ENCODE results near the gene DPP6.

DPP6 gene

DNA sequence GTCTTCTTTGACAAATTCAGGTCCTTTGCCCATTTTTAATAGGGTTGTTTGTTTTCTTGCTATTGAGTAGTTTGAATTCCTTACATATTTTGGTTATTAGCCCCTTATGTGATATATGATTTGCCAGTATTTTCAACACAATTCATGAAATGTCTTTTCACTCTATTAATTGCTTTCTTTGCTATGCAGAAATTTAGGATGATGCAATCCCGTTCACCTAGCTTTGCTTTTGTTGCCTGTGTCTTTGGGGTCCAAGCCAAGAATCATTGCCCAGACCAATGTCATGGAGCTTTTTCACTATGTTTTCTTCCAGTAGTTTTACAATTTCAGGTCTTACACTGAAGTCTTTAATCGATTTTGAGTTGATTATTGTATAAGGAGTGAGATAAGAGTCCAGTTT, 796.3 kb downstream of the DPP6 start:
- DNase-seq (ENCODE audit: low read depth): no peak
- no peak overlapping the region for H3K4me3 ChIP-seq (ENCODE audit: low read depth, low read length)
- TF ChIP-seq POLR2A (IDR thresholded peaks at IDR 0.05; ENCODE audit: extremely low read depth, insufficient read length): no peak
- TF ChIP-seq MYC (IDR thresholded peaks at IDR 0.05; ENCODE audit: low read depth, low read length): no peak
- TF ChIP-seq, protein P1, sequence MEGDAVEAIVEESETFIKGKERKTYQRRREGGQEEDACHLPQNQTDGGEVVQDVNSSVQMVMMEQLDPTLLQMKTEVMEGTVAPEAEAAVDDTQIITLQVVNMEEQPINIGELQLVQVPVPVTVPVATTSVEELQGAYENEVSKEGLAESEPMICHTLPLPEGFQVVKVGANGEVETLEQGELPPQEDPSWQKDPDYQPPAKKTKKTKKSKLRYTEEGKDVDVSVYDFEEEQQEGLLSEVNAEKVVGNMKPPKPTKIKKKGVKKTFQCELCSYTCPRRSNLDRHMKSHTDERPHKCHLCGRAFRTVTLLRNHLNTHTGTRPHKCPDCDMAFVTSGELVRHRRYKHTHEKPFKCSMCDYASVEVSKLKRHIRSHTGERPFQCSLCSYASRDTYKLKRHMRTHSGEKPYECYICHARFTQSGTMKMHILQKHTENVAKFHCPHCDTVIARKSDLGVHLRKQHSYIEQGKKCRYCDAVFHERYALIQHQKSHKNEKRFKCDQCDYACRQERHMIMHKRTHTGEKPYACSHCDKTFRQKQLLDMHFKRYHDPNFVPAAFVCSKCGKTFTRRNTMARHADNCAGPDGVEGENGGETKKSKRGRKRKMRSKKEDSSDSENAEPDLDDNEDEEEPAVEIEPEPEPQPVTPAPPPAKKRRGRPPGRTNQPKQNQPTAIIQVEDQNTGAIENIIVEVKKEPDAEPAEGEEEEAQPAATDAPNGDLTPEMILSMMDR (IDR thresholded peaks at IDR 0.05; ENCODE audit: low read depth, low read length): no peak
- TF ChIP-seq, protein P2, sequence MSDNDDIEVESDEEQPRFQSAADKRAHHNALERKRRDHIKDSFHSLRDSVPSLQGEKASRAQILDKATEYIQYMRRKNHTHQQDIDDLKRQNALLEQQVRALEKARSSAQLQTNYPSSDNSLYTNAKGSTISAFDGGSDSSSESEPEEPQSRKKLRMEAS (IDR thresholded peaks at IDR 0.05; ENCODE audit: low read depth, low read length): no peak

DNA sequence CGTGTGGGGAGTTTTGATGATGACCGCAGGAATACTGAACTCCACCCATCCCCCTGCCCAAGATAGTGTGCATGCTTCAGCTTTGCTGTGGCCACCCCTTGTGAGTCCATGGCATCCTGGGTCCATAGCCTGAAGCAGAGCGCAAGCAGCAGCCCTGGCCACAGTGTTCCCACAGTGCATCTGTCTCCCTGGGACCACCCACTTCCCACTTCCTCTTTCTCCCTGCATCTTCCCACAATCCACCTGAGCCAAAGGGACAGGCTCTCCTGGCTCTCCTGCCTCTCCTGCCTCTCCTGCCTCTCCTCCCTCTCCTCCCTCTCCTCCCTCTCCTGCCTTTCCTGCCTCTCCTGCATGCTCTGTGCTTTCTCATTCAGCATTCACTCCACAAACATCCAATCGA, 800.0 kb downstream of the DPP6 start:
- H3K4me3 ChIP-seq (ENCODE audit: low read depth, low read length): no peak overlapping the region
- DNase-seq (ENCODE audit: low read depth): no peak
- TF ChIP-seq, protein P2 (IDR thresholded peaks at IDR 0.05; ENCODE audit: low read depth, low read length): no peak
- no peak for TF ChIP-seq POLR2A (IDR thresholded peaks at IDR 0.05; ENCODE audit: extremely low read depth, insufficient read length)
- TF ChIP-seq, protein P1 (IDR thresholded peaks at IDR 0.05; ENCODE audit: low read depth, low read length): no peak

DNA sequence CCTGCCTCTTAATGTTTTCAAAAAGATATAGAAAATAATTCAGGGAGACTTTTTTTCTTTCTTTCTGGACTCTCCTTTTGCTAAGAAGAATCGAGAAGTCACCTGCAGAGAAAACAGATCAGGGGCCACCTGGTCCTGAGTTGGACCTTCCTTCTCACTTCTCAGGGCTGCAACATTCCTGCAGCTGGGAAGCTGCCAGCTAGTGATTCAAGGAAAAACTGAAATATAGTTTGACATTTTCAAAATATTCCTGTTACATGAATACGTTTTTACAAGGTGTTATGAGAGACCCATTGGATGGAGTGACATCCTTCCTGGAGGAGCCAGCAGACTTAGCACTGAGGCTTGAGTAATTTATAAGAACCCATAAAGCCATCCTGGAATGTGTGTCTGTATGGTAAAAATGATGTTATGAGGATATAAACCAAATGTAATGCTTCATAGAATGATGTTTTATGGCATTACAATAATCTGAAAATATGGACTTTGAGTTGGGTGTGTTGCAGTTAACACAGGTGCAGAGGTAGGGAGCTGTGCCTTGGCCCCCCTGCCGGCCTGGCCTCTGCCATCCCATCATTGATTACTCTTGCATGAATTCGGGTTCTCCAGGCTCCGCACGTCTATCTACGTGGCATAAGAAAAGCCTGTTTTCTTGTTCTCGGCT, 801.0 kb downstream of the DPP6 start:
- TF ChIP-seq, protein P2 (IDR thresholded peaks at IDR 0.05; ENCODE audit: low read depth, low read length): no peak
- TF ChIP-seq MYC (IDR thresholded peaks at IDR 0.05; ENCODE audit: low read depth, low read length): no peak
- H3K4me3 ChIP-seq (ENCODE audit: low read depth, low read length): no peak overlapping the region
- no peak for DNase-seq (ENCODE audit: low read depth)

DNA sequence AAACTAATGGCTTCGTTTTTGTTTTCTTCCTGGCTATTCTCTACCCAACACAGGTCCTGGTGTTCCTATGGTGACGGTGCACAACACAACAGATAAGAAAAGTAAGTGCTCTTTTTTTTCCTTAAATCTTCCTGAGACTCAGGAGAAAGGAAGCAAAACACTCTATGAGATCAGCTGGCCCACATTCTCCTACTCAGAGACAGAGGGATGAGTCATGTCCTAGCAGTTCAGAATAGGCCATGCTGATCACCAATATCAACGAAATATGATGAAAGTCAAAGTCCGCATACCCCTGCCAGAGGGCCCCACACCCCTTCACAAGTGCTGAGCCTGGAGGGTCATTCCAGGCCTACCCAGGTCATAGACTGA, 801.5 kb downstream of the DPP6 start:
- no peak overlapping the region for H3K4me3 ChIP-seq (ENCODE audit: low read depth, low read length)
- TF ChIP-seq, protein P1 (IDR thresholded peaks at IDR 0.05; ENCODE audit: low read depth, low read length): no peak
- TF ChIP-seq POLR2A (IDR thresholded peaks at IDR 0.05; ENCODE audit: extremely low read depth, insufficient read length): no peak
- TF ChIP-seq, protein P2 (IDR thresholded peaks at IDR 0.05; ENCODE audit: low read depth, low read length): no peak
- no peak for TF ChIP-seq MYC (IDR thresholded peaks at IDR 0.05; ENCODE audit: low read depth, low read length)
- no peak for DNase-seq (ENCODE audit: low read depth)

DNA sequence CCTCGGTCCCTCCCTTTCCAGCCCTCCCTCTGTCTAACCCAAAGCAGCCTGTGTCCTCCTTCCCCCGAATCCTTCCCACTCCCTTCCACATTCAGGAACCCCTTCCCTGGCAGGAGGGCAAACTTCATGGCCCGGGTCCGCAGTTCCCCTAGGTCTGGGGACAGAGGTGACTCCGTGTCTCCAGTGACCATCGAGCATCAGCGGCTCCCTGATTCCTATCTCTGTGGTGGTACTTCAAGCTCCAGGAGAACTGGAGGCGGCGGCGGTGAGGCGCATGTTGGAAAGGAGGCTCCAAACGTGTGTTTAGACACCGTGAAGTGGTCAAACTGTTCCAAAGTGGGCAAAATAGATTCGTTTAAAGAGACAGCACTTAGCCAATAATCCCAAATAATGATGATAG, 802.6 kb downstream of the DPP6 start:
- TF ChIP-seq, protein P2 (IDR thresholded peaks at IDR 0.05; ENCODE audit: low read depth, low read length): no peak
- TF ChIP-seq POLR2A (IDR thresholded peaks at IDR 0.05; ENCODE audit: extremely low read depth, insufficient read length) (no peak), MYC (IDR thresholded peaks at IDR 0.05; ENCODE audit: low read depth, low read length) (no peak)
- TF ChIP-seq, protein P1 (IDR thresholded peaks at IDR 0.05; ENCODE audit: low read depth, low read length): no peak
- H3K4me3 ChIP-seq (ENCODE audit: low read depth, low read length): no peak overlapping the region
- DNase-seq (ENCODE audit: low read depth): no peak

DNA sequence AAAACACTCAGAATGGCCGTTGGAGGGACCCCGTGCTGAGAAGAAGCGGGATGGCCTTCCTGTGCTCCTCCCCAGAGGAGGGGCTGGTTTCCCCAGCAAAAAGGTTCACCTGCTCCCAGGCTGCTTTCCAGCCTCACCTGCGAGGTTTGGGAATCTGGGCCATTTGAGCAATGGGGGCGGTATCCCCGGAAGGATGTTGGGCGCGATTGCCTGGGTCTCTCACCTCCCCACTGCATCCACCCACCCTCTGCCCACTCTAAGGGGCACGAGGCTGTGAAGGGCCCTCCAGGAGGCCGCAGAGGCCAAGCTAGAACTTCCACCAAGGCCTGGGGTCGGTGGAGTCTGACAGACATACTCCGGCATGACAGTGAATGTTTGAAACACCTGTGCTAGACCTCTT, 803.2 kb downstream of the DPP6 start:
- H3K4me3 ChIP-seq (ENCODE audit: low read depth, low read length): no peak overlapping the region
- no peak for DNase-seq (ENCODE audit: low read depth)
- TF ChIP-seq, protein P2 (IDR thresholded peaks at IDR 0.05; ENCODE audit: low read depth, low read length): no peak
